ENCODE measurements around the gene RTP5.

The RTP5 gene

DNA sequence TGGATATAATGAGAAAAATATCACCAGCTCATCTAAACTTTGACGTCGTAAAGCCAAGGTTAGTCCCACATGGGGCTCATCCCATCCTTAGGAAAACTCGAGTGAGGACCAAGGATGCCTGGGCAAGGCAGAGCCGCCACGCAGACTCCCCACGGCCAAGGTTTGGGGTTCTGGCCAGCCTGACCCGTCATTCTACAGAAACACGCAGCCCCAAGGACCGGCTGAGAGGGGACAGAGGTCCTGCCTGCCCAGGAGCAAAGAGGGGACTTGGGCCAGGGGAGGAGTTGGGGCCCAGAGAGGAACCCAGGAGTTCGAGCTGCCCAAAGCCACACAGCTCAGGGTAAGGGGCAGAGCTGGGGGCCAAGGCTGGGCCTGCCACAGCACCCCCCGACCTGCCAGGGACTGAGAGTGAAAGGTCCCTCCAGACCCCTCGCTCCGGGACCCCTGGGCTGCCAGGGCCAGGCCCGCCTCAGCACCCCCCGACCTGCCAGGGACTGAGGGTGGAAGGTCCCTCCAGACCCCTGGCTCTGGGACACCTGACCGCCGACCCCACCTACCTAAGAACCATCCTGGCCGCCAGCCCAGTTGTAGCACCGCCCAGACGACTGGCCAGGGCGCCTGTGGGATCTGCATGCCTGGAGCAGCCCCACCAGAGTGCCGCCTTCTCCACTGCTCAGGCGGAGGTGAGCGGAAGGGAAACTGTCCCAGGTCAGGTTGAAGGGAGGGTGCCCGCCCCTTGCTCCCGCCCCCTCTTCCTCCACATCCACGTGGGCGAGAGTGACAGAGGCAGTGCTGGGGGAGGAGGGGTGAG is 11.1 kb upstream of the RTP5 start, which contains the start of gene PDCD1:
PDCD1 (minus strand) TSS at position 689 of the 811 bp plus-strand sequence; CDS start at position 633, 56 bp downstream.
- Histone ChIP-seq H3K27me3 (ENCODE audit: control insufficient read depth in 5 of 5, insufficient read depth in 4 of 5, low read length in 5 of 5) (peaks cover 0 to 13% (median 8%) of the 10 kb centered on the region in 5 donors), H3K9ac (ENCODE audit: low read length in 5 of 5) (peak within 1 kb of the TSS in 3 of 5 donors; percentile 4 to 65 (median 45)), H3K4me3 (ENCODE audit: low read depth in 1 of 5, low read length in 5 of 5) (peak within 1 kb of the TSS in 4 of 5 donors; percentile 35 to 44 (median 38)), H3K36me3 (ENCODE audit: control insufficient read depth in 5 of 5, insufficient read depth in 5 of 5, low read length in 5 of 5) (no peaks in the 10 kb centered on the region), H3K9me3 (ENCODE audit: control insufficient read depth in 5 of 5, low read length in 5 of 5) (no peaks in the 10 kb centered on the region), H3K4me1 (ENCODE audit: control insufficient read depth in 5 of 5, insufficient read depth in 5 of 5, low read length in 5 of 5) (peaks cover 0 to 54% (median 31%) of the 10 kb centered on the region in 5 donors), H3K27ac (ENCODE audit: low read depth, low read length) (peak within 1 kb of the TSS; percentile 67)

DNA sequence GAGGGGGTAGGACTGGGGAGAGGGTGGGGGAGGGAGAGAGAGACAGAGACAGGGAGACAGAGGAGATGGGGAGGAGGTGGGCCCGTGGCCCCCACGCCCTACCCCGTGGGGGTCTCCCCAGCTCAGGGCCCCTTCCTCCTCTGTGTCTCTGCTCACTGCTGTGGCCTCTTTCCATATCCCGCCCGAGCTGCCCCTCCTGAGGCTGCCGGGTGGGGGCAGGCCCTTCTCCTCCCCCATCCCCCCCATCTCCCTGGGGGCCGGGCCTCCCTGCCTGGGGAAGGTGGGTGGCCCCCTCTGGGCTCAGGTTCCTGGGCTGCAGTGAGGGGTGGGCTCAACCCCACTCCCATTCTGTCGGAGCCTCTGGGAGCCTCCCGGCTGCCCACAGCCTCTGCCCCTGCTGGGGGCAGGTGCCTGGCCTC is 10.5 kb upstream of the RTP5 start:
- Histone ChIP-seq H3K9ac (ENCODE audit: low read length in 5 of 5) (peak overlapping the region in 3 of 5 donors; percentile 4 to 65 (median 45)), H3K9me3 (ENCODE audit: control insufficient read depth in 5 of 5, low read length in 5 of 5) (no peaks in the 10 kb centered on the region), H3K27me3 (ENCODE audit: control insufficient read depth in 5 of 5, insufficient read depth in 4 of 5, low read length in 5 of 5) (peaks cover 0 to 17% (median 9%) of the 10 kb centered on the region in 5 donors), H3K4me1 (ENCODE audit: control insufficient read depth in 5 of 5, insufficient read depth in 5 of 5, low read length in 5 of 5) (peaks cover 0 to 57% (median 34%) of the 10 kb centered on the region in 5 donors), H3K36me3 (ENCODE audit: control insufficient read depth in 5 of 5, insufficient read depth in 5 of 5, low read length in 5 of 5) (no peaks in the 10 kb centered on the region), H3K27ac (ENCODE audit: low read depth, low read length) (peak overlapping the region; percentile 67), H3K4me3 (ENCODE audit: low read depth in 1 of 5, low read length in 5 of 5) (peak overlapping the region in 1 of 5 donors; percentile 44)

DNA sequence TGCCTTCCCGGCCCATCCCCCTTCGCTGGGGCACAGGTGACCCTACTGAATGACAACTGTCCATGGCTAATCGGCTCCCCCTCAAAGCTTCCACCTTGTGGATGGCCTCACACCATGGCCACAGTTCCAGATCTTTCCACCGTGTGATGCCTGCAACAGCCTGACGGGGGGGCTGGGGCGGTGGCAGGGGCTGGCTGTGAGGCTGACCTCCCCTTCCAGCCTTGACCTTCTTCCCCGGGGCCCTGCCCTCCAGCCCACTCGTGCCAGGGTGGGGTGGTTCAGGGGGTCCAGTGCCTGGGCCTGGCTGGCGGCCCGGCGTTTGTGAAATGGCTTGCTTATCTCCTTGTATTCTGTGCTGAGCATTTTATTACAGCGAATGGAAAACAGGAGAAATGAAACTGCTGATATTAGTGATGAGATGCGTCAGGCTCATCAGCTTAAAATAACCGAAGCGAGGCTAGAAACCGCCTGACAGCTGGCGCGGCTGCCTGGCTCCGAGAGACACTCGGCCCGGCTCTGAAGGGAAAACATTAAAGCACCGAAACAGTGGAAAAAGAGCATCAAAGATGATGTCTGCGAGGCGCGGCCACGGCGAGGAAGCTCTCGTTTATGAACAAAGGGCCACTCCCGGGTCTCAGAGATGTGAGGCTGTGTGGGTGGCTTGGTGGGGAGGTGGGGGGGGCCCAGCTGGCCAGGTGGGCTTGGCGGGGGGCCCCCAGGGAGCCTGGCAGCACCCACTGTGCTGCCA is 9.9 kb upstream of the RTP5 start:
- peaks cover 0 to 22% (median 15%) of the 10 kb centered on the region in 5 donors for H3K27me3 ChIP-seq (ENCODE audit: control insufficient read depth in 5 of 5, insufficient read depth in 4 of 5, low read length in 5 of 5)
- H3K9ac ChIP-seq (ENCODE audit: low read length in 5 of 5): peak overlapping the region in 3 of 5 donors; percentile 4 to 65 (median 45)
- H3K4me3 ChIP-seq (ENCODE audit: low read depth in 1 of 5, low read length in 5 of 5): peak overlapping the region in 4 of 5 donors; percentile 35 to 44 (median 38)

GRCh38 chr2:241860184-241861078 is 9.1 kb upstream of the RTP5 start:
- peak overlapping the region in 3 of 5 donors; percentile 31 to 44 (median 36) for H3K4me3 ChIP-seq (ENCODE audit: low read depth in 1 of 5, low read length in 5 of 5)

More for the DNA sequence above, 9.9 kb upstream of the RTP5 start:
- Histone ChIP-seq H3K27ac (ENCODE audit: low read depth, low read length) (peak overlapping the region; percentile 67), H3K36me3 (ENCODE audit: control insufficient read depth in 5 of 5, insufficient read depth in 5 of 5, low read length in 5 of 5) (no peaks in the 10 kb centered on the region), H3K9me3 (ENCODE audit: control insufficient read depth in 5 of 5, low read length in 5 of 5) (no peaks in the 10 kb centered on the region), H3K4me1 (ENCODE audit: control insufficient read depth in 5 of 5, insufficient read depth in 5 of 5, low read length in 5 of 5) (peaks cover 0 to 54% (median 34%) of the 10 kb centered on the region in 5 donors)

DNA sequence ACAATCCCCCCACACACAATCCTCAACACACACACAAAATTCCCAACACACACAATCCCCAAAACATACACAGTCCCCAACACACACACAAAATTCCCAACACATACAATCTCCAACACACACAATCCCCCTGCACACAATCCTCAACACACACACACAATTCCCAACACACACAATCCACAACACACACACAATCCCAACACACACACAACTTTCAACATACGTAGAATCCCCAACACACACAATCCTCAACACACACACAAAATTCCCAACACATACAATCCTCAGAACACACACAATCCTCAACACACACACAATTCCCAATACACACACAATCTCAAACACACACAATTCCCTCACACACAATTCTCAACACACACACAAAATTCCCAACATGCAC is 8.3 kb upstream of the RTP5 start:
- Histone ChIP-seq H3K4me1 (ENCODE audit: control insufficient read depth in 5 of 5, insufficient read depth in 5 of 5, low read length in 5 of 5) (peaks cover 0 to 45% (median 31%) of the 10 kb centered on the region in 5 donors), H3K9ac (ENCODE audit: low read length in 5 of 5) (no peak overlapping the region), H3K4me3 (ENCODE audit: low read depth in 1 of 5, low read length in 5 of 5) (no peak overlapping the region), H3K36me3 (ENCODE audit: control insufficient read depth in 5 of 5, insufficient read depth in 5 of 5, low read length in 5 of 5) (no peaks in the 10 kb centered on the region), H3K9me3 (ENCODE audit: control insufficient read depth in 5 of 5, low read length in 5 of 5) (no peaks in the 10 kb centered on the region), H3K27ac (ENCODE audit: low read depth, low read length) (peak overlapping the region; percentile 67), H3K27me3 (ENCODE audit: control insufficient read depth in 5 of 5, insufficient read depth in 4 of 5, low read length in 5 of 5) (peaks cover 0 to 37% (median 31%) of the 10 kb centered on the region in 5 donors)

More at GRCh38 chr2:241860184-241861078, 9.1 kb upstream of the RTP5 start:
- peak overlapping the region; percentile 67 for H3K27ac ChIP-seq (ENCODE audit: low read depth, low read length)
- H3K4me1 ChIP-seq (ENCODE audit: control insufficient read depth in 5 of 5, insufficient read depth in 5 of 5, low read length in 5 of 5): peaks cover 0 to 46% (median 34%) of the 10 kb centered on the region in 5 donors
- peaks cover 0 to 31% (median 23%) of the 10 kb centered on the region in 5 donors for H3K27me3 ChIP-seq (ENCODE audit: control insufficient read depth in 5 of 5, insufficient read depth in 4 of 5, low read length in 5 of 5)
- H3K36me3 ChIP-seq (ENCODE audit: control insufficient read depth in 5 of 5, insufficient read depth in 5 of 5, low read length in 5 of 5): no peaks in the 10 kb centered on the region
- peak overlapping the region in 3 of 5 donors; percentile 11 to 65 (median 60) for H3K9ac ChIP-seq (ENCODE audit: low read length in 5 of 5)
- H3K9me3 ChIP-seq (ENCODE audit: control insufficient read depth in 5 of 5, low read length in 5 of 5): no peaks in the 10 kb centered on the region

GRCh38 chr2:241862093-241862492 is 7.4 kb upstream of the RTP5 start:
- no peaks in the 10 kb centered on the region for H3K36me3 ChIP-seq (ENCODE audit: control insufficient read depth in 5 of 5, insufficient read depth in 5 of 5, low read length in 5 of 5)
- H3K27ac ChIP-seq (ENCODE audit: low read depth, low read length): no peak overlapping the region
- H3K4me3 ChIP-seq (ENCODE audit: low read depth in 1 of 5, low read length in 5 of 5): no peak overlapping the region
- no peaks in the 10 kb centered on the region for H3K9me3 ChIP-seq (ENCODE audit: control insufficient read depth in 5 of 5, low read length in 5 of 5)
- no peak overlapping the region for H3K9ac ChIP-seq (ENCODE audit: low read length in 5 of 5)
- H3K4me1 ChIP-seq (ENCODE audit: control insufficient read depth in 5 of 5, insufficient read depth in 5 of 5, low read length in 5 of 5): peaks cover 0 to 37% (median 23%) of the 10 kb centered on the region in 5 donors
- peaks cover 6 to 46% (median 39%) of the 10 kb centered on the region in 5 donors for H3K27me3 ChIP-seq (ENCODE audit: control insufficient read depth in 5 of 5, insufficient read depth in 4 of 5, low read length in 5 of 5)

GRCh38 chr2:241862775-241863535 is 6.6 kb upstream of the RTP5 start:
- Histone ChIP-seq H3K36me3 (ENCODE audit: control insufficient read depth in 5 of 5, insufficient read depth in 5 of 5, low read length in 5 of 5) (no peaks in the 10 kb centered on the region), H3K9ac (ENCODE audit: low read length in 5 of 5) (no peak overlapping the region), H3K27me3 (ENCODE audit: control insufficient read depth in 5 of 5, insufficient read depth in 4 of 5, low read length in 5 of 5) (peaks cover 6 to 54% (median 47%) of the 10 kb centered on the region in 5 donors), H3K27ac (ENCODE audit: low read depth, low read length) (no peak overlapping the region), H3K4me1 (ENCODE audit: control insufficient read depth in 5 of 5, insufficient read depth in 5 of 5, low read length in 5 of 5) (peaks cover 0 to 35% (median 22%) of the 10 kb centered on the region in 5 donors), H3K9me3 (ENCODE audit: control insufficient read depth in 5 of 5, low read length in 5 of 5) (no peaks in the 10 kb centered on the region), H3K4me3 (ENCODE audit: low read depth in 1 of 5, low read length in 5 of 5) (no peak overlapping the region)

DNA sequence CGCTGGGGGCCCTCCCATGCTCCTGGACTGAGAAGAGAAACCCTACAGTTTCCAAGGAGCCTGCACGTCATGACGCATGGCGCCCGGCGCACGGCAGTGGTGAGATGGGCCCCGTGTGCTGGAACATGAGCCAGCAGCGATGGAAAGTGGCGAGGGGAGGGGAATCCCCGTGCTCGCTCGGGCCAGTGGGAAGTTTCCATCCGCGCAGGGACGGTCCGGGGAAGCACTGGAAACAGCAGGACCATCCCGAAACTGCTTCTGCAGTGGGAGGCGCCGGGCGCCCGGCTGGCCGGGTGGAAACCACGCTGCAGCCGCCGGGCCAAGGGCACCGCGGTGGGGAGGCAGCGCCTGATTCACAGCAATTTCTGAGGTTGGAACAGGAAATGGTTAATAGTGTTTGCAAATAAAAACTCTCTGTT is 6.0 kb upstream of the RTP5 start:
- H3K27ac ChIP-seq (ENCODE audit: low read depth, low read length): no peak overlapping the region
- no peaks in the 10 kb centered on the region for H3K36me3 ChIP-seq (ENCODE audit: control insufficient read depth in 5 of 5, insufficient read depth in 5 of 5, low read length in 5 of 5)
- H3K4me3 ChIP-seq (ENCODE audit: low read depth in 1 of 5, low read length in 5 of 5): no peak overlapping the region
- H3K27me3 ChIP-seq (ENCODE audit: control insufficient read depth in 5 of 5, insufficient read depth in 4 of 5, low read length in 5 of 5): peaks cover 6 to 58% (median 49%) of the 10 kb centered on the region in 5 donors
- no peaks in the 10 kb centered on the region for H3K9me3 ChIP-seq (ENCODE audit: control insufficient read depth in 5 of 5, low read length in 5 of 5)
- no peak overlapping the region for H3K9ac ChIP-seq (ENCODE audit: low read length in 5 of 5)
- H3K4me1 ChIP-seq (ENCODE audit: control insufficient read depth in 5 of 5, insufficient read depth in 5 of 5, low read length in 5 of 5): peaks cover 0 to 35% (median 22%) of the 10 kb centered on the region in 5 donors
